H1 (cell line): ENCODE measurements around the gene MAGI2. TPM values are rescaled to one million over a fixed set of nuclear protein-coding genes. Genes with fewer than 3 reads are reported as not detected.

Experiments
- CTCF ChIA-PET: fragments of 300-600 bp; sonication (Branson Sonifier 250); formaldehyde crosslinking; loops from one replicate; lab custom pipeline; 2021; ENCODE audit not compliant: partially characterized antibody; lab: Charles Lee
- POLR2A ChIA-PET: fragments of 300-600 bp; sonication (Branson Sonifier 250); formaldehyde crosslinking; loops from one replicate; lab custom pipeline; 2021; ENCODE audit warnings: inconsistent platforms; ENCODE audit not compliant: partially characterized antibody; lab: Charles Lee
- DNase-seq, 2 experiments: peaks; one replicate each; pipeline versions ENCODE4 v3.0.0 to v3.0.0-alpha.2; 2010 to 2022; ENCODE audit warnings: low spot score in 2 of 2, low read depth in 1 of 2, mixed read lengths in 1 of 2
- FAIRE-seq: peaks from 2 replicates; lab custom pipeline; 2011; peaks lifted over from hg19 to GRCh38; lab: Jason Lieb, UNC
- H2AFZ ChIP-seq: 2 replicates; pipeline ENCODE4 v1.8.1; 2012; ENCODE audit warnings: low read length, inconsistent platforms
- H2AK5ac ChIP-seq: 2 replicates; pipeline ENCODE4 v1.6.1; 2013; ENCODE audit warnings: low read depth, low read length
- H2BK120ac ChIP-seq: replicated peaks from 2 replicates; pipeline ENCODE3; 2013; ENCODE audit warnings: low read depth, low read length, inconsistent platforms
- H2BK12ac ChIP-seq: 2 replicates; pipeline ENCODE4 v1.6.1; 2013; ENCODE audit warnings: low read depth, low read length
- H2BK15ac ChIP-seq: 2 replicates; pipeline ENCODE4 v1.6.1; 2013; ENCODE audit warnings: low read length
- H2BK20ac ChIP-seq: 2 replicates; pipeline ENCODE4 v1.6.1; 2013; ENCODE audit warnings: low read length
- H2BK5ac ChIP-seq: 2 replicates; pipeline ENCODE4 v1.6.1; 2013; ENCODE audit warnings: low read depth, low read length
- H3K14ac ChIP-seq: 2 replicates; pipeline ENCODE4 v1.6.1; 2013; ENCODE audit warnings: inconsistent platforms; ENCODE audit not compliant: insufficient read length
- H3K18ac ChIP-seq: 2 replicates; pipeline ENCODE4 v1.6.1; 2013; ENCODE audit warnings: low read length; ENCODE audit errors: extremely low read depth
- H3K23ac ChIP-seq: 2 replicates; pipeline ENCODE4 v1.6.1; 2013; ENCODE audit warnings: inconsistent platforms; ENCODE audit not compliant: insufficient read length
- H3K23me2 ChIP-seq: 2 replicates; pipeline ENCODE4 v1.6.1; 2013; ENCODE audit warnings: low read depth, low read length
- H3K27ac ChIP-seq: 2 replicates; pipeline ENCODE4 v1.6.1; 2011; ENCODE audit warnings: low read depth, low read length, inconsistent platforms
- H3K27me3 ChIP-seq, 4 experiments: replicated peaks in 1 of 4; 1 replicate in 1 of 4; 2 replicates in 3 of 4; pipeline versions ENCODE4 v1.6.1 to v1.8.1; 2011 to 2013; ENCODE audit warnings: low read length in 3 of 4, mild to moderate bottlenecking in 3 of 4, inconsistent platforms in 2 of 4, mixed read lengths in 2 of 4, moderate library complexity in 1 of 4; ENCODE audit not compliant: control insufficient read depth in 3 of 4, insufficient read depth in 3 of 4; ENCODE audit errors: extremely low read depth in 1 of 4
- H3K36me3 ChIP-seq, 4 experiments: 2 replicates each; pipeline versions ENCODE4 v1.6.1 to v1.8.1; 2011 to 2013; ENCODE audit warnings: mild to moderate bottlenecking in 4 of 4, low read length in 3 of 4, moderate library complexity in 2 of 4, control low read depth in 1 of 4, inconsistent platforms in 1 of 4; ENCODE audit not compliant: insufficient read depth in 4 of 4, control insufficient read depth in 2 of 4
- H3K4ac ChIP-seq: replicated peaks from 2 replicates; pipeline ENCODE3; 2013; ENCODE audit warnings: low read length, low read depth, mixed read lengths, inconsistent platforms; ENCODE audit not compliant: insufficient read length
- H3K4me1 ChIP-seq, 4 experiments: replicated peaks in 1 of 4; 1 replicate in 1 of 4; 2 replicates in 3 of 4; pipeline versions ENCODE4 v1.6.1 to v1.8.1; 2011 to 2013; ENCODE audit warnings: low read length in 3 of 4, inconsistent platforms in 2 of 4, mixed read lengths in 1 of 4; ENCODE audit not compliant: insufficient read depth in 4 of 4, control insufficient read depth in 3 of 4
- H3K4me2 ChIP-seq, 2 experiments: 2 replicates each; pipeline versions ENCODE4 v1.6.1 to v1.8.1; 2011 to 2013; ENCODE audit warnings: low read depth in 2 of 2, low read length in 2 of 2, control low read depth in 1 of 2, inconsistent platforms in 1 of 2, mild to moderate bottlenecking in 1 of 2; ENCODE audit not compliant: insufficient read depth in 1 of 2
- H3K4me3 ChIP-seq, 4 experiments: fragments of 200-600, 300-600 bp in 1 of 4; sonication (generic), shearing (Covaris generic), sonication (Bioruptor Twin) in 1 of 4; 2 replicates each; pipeline versions ENCODE4 v1.5.1 to v1.8.1; 2011 to 2016; ENCODE audit warnings: low read length in 4 of 4, low read depth in 3 of 4, control low read depth in 2 of 4, inconsistent platforms in 2 of 4, mild to moderate bottlenecking in 2 of 4, mixed read lengths in 1 of 4, moderate library complexity in 1 of 4; ENCODE audit not compliant: insufficient read depth in 2 of 4; ENCODE audit errors: extremely low read depth in 1 of 4
- H3K56ac ChIP-seq: replicated peaks from 2 replicates; pipeline ENCODE3; 2013; ENCODE audit warnings: low read depth, mild to moderate bottlenecking, mixed read lengths, low read length, inconsistent platforms; ENCODE audit not compliant: insufficient read length
- H3K79me1 ChIP-seq: 2 replicates; pipeline ENCODE4 v1.6.1; 2013; ENCODE audit warnings: low read depth, low read length, control low read depth
- H3K79me2 ChIP-seq, 2 experiments: 2 replicates each; pipeline versions ENCODE4 v1.6.1 to v1.8.1; 2012 to 2013; ENCODE audit warnings: low read length in 2 of 2, mild to moderate bottlenecking in 2 of 2, inconsistent platforms in 1 of 2; ENCODE audit not compliant: insufficient read depth in 2 of 2, control insufficient read depth in 1 of 2
- H3K9ac ChIP-seq, 4 experiments: replicated peaks in 1 of 4; 1 replicate in 1 of 4; 2 replicates in 3 of 4; pipeline versions ENCODE4 v1.6.1 to v1.8.1; 2011 to 2013; ENCODE audit warnings: low read depth in 3 of 4, low read length in 3 of 4, control low read depth in 2 of 4, mild to moderate bottlenecking in 2 of 4, moderate library complexity in 2 of 4, inconsistent platforms in 1 of 4; ENCODE audit errors: extremely low read depth in 1 of 4
- H3K9me3 ChIP-seq, 2 experiments: 2 replicates each; pipeline versions ENCODE4 v1.6.1 to v1.8.1; 2012 to 2013; ENCODE audit warnings: mild to moderate bottlenecking in 2 of 2, moderate library complexity in 2 of 2, control low read depth in 1 of 2, inconsistent platforms in 1 of 2, low read depth in 1 of 2, low read length in 1 of 2, mixed read lengths in 1 of 2; ENCODE audit not compliant: insufficient read depth in 2 of 2
- H4K20me1 ChIP-seq, 2 experiments: replicated peaks in 1 of 2; 2 replicates each; pipeline versions ENCODE3 to v1.8.1; 2011 to 2013; ENCODE audit warnings: inconsistent platforms in 2 of 2, low read length in 2 of 2, mild to moderate bottlenecking in 1 of 2; ENCODE audit not compliant: insufficient read depth in 2 of 2, control insufficient read depth in 1 of 2
- H4K5ac ChIP-seq: 2 replicates; pipeline ENCODE4 v1.6.1; 2013; ENCODE audit warnings: low read length, low read depth, mixed read lengths, inconsistent platforms; ENCODE audit not compliant: insufficient read length
- H4K8ac ChIP-seq: 2 replicates; pipeline ENCODE4 v1.8.0; 2013; ENCODE audit warnings: mild to moderate bottlenecking, moderate library complexity, low read length, inconsistent platforms; ENCODE audit not compliant: insufficient read depth; ENCODE audit errors: extremely low read depth
- H4K91ac ChIP-seq: replicated peaks from 2 replicates; pipeline ENCODE3; 2013; ENCODE audit warnings: low read length, mixed read lengths, inconsistent platforms; ENCODE audit not compliant: insufficient read length
- EZH2 ChIP-seq: fragments of 200-600 bp; sonication (generic); IDR thresholded peaks from 2 replicates; pipeline ENCODE4 v1.7.1; 2012; ENCODE audit warnings: low read depth, mild to moderate bottlenecking, moderate library complexity, low read length, inconsistent platforms; ENCODE audit not compliant: severe bottlenecking
- GTF2F1 ChIP-seq: IDR thresholded peaks from 2 replicates; pipeline ENCODE4 v1.6.1; 2012; ENCODE audit warnings: low read depth, low read length, improper control_type of control experiment, borderline replicate concordance
- KDM1A ChIP-seq: fragments of 200-600, 300-600 bp; sonication (generic); IDR thresholded peaks from 2 replicates; pipeline ENCODE4 v1.7.1; 2016; ENCODE audit warnings: mild to moderate bottlenecking, low read length, borderline replicate concordance
- POU5F1 ChIP-seq: IDR thresholded peaks from 2 replicates; pipeline ENCODE4 v1.6.1; 2011; ENCODE audit warnings: low read depth, mild to moderate bottlenecking, low read length, moderate library complexity
- RAD21 ChIP-seq, 2 experiments: IDR thresholded peaks in 1 of 2; conservative IDR thresholded peaks in 1 of 2; 2 replicates each; pipeline ENCODE4 v1.6.1; 2011; ENCODE audit warnings: low read depth in 2 of 2, low read length in 2 of 2, improper control_type of control experiment in 1 of 2, inconsistent platforms in 1 of 2, mild to moderate bottlenecking in 1 of 2, moderate library complexity in 1 of 2
- RFX5 ChIP-seq: IDR thresholded peaks from 2 replicates; pipeline ENCODE4 v1.6.1; 2011; ENCODE audit warnings: low read depth, low read length, improper control_type of control experiment, borderline replicate concordance
- TAF7 ChIP-seq: optimal IDR thresholded peaks from 2 replicates; pipeline ENCODE3; 2011; ENCODE audit warnings: low read depth, mild to moderate bottlenecking, inconsistent platforms, low read length, moderate library complexity, borderline replicate concordance
- WGBS, 2 experiments: shearing (Covaris generic) in 1 of 2; methylation state at CpG; one replicate each; pipeline versions ENCODE4 v1.1.6 to v1.1.7; 2013 to 2015; ENCODE audit warnings: low lambda C conversion rate in 2 of 2, mixed read lengths in 2 of 2, inconsistent platforms in 1 of 2, low coverage in 1 of 2, missing lambda C conversion rate in 1 of 2; ENCODE audit not compliant: insufficient replicate concordance in 2 of 2, insufficient coverage in 1 of 2, insufficient read length in 1 of 2; ENCODE audit errors: extremely low coverage in 1 of 2, missing lambda C conversion rate in 1 of 2; 5-methylcytosine and 5-hydroxymethylcytosine counted together
- polyA plus RNA-seq, 7 experiments: library from polyadenylated mRNA; depleted of rRNA in 3 of 7; stranded (reverse) in 5 of 7; unstranded in 2 of 7; fragments of >200 nt in 5 of 7; fragments of 200-250 nt in 2 of 7; gene quantifications; 1 replicate in 5 of 7; 2 replicates in 1 of 7; 4 replicates in 1 of 7; pipeline versions ENCODE4 v1.2.1 to v1.2.3, GENCODE V29; 2011 to 2013; ENCODE audit warnings: missing spikeins in 2 of 7, mixed read lengths in 2 of 7
- total RNA-seq: library from RNA; stranded (reverse); fragmentation: NEBNext Ultra II Directional; extraction: Animal tissue kit (Norgen Biotek cat#: 25700); gene quantifications from 2 replicates; pipeline ENCODE4 v1.2.1, GENCODE V29; 2021
- TF ChIP-seq, protein P1 (sequence below): IDR thresholded peaks from 2 replicates; pipeline ENCODE4 v1.6.1; 2012; ENCODE audit warnings: inconsistent platforms

MAGI2 gene
- total and polyA plus RNA-seq, 2 of the 8 experiments (the other 6 are each of a cell fraction or from before 2014, with no cell fraction given), result 6.0 to 27.3 TPM

DNA sequence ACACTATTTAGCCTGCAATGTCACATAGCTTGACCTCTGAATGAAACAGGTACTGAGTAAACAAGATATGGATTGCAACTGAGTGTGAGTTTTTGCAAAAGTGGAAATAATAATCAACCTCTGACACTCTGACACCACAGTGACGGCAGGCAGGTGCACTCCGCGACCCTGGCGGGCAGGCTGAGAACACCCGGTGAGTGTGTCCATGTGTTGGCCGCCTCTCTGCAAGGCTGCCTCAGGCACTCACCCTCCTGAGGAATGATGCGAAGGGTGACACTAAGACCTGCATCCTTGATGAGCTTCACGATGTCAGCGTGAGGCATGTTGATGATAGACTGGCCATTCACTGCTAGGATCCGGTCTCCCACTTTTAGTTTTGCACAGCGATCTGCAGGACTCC lies 1318.7 kb downstream of the MAGI2 start:
- Histone ChIP-seq H3K79me1 (no peaks in the 10 kb centered on the region), H3K4me1 (peaks cover 0 to 7% (median 0%) of the 10 kb centered on the region in 4 experiments; a peak in 3 of 7 replicates), H2BK15ac (no peak overlapping the region), H3K27ac (no peak overlapping the region), H3K27me3 (no peaks in the 10 kb centered on the region), H3K79me2 (no peaks in the 10 kb centered on the region), H2AFZ (no peak overlapping the region), H3K4me3 (no peak overlapping the region), H3K14ac (no peak overlapping the region), H2AK5ac (no peak overlapping the region), H3K56ac (no peak overlapping the region), H3K23ac (no peak overlapping the region), H2BK20ac (no peak overlapping the region), H2BK12ac (no peak overlapping the region), H3K4ac (no peak overlapping the region), H4K91ac (no peak overlapping the region), H2BK120ac (no peak overlapping the region), H4K20me1 (no peaks in the 10 kb centered on the region), H3K9me3 (no peaks in the 10 kb centered on the region), H3K4me2 (no peak overlapping the region), H3K9ac (no peak overlapping the region), H3K18ac (no peak overlapping the region), H2BK5ac (no peak overlapping the region), H3K23me2 (no peaks in the 10 kb centered on the region), H4K5ac (no peak overlapping the region), H4K8ac (no peak overlapping the region), H3K36me3 (no peaks in the 10 kb centered on the region; a peak in 1 of 8 replicates)
- ChIA-PET CTCF (interaction anchor here (0.6 to 4.2 kb wide), 61 partner anchors 8 to 791 kb away, joined by 3 to 44 read pairs (median 4); no protein-coding TSS in a partner anchor), POLR2A (interaction anchor here (0.8 kb wide), 1 partner anchor 229 kb away, joined by 3 read pairs; no protein-coding TSS in a partner anchor)
- FAIRE-seq (no peak), DNase-seq (no peak)
- no peak for TF ChIP-seq EZH2
- no peak for TF ChIP-seq POU5F1
- TF ChIP-seq, protein P1, sequence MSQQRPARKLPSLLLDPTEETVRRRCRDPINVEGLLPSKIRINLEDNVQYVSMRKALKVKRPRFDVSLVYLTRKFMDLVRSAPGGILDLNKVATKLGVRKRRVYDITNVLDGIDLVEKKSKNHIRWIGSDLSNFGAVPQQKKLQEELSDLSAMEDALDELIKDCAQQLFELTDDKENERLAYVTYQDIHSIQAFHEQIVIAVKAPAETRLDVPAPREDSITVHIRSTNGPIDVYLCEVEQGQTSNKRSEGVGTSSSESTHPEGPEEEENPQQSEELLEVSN, result no peak
- no peak for TF ChIP-seq TAF7
- TF ChIP-seq RFX5, result no peak
- TF ChIP-seq KDM1A, result no peak
- TF ChIP-seq GTF2F1, result no peak
- TF ChIP-seq RAD21 (IDR thresholded peaks at IDR 0.05 in 1 of 2, conservative IDR thresholded peaks at IDR 0.05 in 1 of 2; ENCODE audit: low read depth in 2 of 2, low read length in 2 of 2), result no peak
- 83% methylated on average over 11 of the region's 11 CpGs; no CpG with 5 or more reads in 1 of the 2 experiments for WGBS, 2 experiments
